ENCODE results near the gene ACOT4.
"Not testable (repeated sequence)": the region's sequence is repeated elsewhere in the genome, so short reads cannot be mapped to it uniquely, and the experiment has no call there.

Gene ACOT4

DNA sequence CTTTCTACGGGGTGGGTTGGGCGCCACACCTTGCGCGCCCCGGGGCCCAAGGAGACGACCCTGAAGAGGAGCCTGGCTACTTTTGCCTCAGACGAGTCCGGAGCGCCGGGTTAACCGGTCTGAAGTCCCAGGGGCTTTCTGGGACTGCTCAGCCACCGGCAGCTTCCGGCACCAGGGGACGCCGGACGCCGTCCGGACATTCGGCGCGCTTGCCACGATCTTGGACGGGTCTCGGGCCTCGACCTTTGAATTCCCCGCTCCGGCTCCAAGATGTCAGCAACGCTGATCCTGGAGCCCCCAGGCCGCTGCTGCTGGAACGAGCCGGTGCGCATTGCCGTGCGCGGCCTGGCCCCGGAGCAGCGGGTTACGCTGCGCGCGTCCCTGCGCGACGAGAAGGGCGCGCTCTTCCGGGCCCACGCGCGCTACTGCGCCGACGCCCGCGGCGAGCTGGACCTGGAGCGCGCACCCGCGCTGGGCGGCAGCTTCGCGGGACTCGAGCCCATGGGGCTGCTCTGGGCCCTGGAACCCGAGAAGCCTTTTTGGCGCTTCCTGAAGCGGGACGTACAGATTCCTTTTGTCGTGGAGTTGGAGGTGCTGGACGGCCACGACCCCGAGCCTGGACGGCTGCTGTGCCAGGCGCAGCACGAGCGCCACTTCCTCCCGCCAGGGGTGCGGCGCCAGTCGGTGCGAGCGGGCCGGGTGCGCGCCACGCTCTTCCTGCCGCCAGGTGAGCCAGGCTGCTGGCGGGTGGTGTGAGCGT is at the start of gene ACOT4:
ACOT4 (plus strand) TSS at position 184 of the 760 bp plus-strand sequence; CDS start at position 271, 87 bp downstream.
- peak; percentile 31 for DNase-seq (ENCODE audit: low read depth)

- DNase-seq (ENCODE audit: low read depth), result not testable (repeated sequence)
These were observed 48.7 kb upstream of the ACOT4 start for GRCh38 chr14:73542961-73543360.

DNA sequence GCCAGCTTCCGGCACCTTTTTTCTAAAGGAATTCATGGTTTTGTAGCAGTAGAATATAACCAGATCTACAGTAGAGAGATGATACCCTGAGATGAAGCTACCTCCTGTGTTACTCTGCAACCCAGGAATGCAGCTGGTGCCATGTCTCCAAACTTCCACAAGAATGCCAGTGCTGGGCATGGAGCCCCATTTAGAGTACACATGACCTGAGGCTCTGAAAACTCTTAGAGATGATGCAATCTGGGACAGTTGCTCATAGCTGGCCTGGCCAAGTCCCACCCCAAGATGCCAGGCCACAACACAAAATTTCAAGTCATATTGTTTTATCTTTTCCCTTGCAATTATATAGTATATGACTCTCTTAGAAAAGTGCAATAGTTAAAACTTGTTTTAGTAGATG is 46.3 kb upstream of the ACOT4 start:
- DNase-seq (ENCODE audit: low read depth), result not testable (repeated sequence)

DNA sequence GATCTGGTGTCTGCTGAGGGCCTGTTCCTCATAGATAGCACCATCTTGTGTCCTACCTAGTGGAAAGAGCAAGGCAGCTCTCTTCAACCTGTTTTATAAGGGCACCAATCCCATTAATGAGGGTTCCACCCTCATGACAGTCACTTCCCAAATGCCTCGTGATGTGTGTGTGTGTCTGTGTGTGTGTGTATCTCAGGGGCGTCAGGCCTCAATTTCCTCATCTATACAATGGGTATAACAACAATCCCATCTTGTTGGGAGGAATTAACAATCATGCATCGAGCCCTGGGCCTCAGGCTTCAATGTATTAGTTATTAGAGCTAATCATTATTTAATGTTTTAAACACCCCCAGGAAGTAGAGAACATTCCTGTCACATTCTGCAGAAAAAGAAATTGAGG is 42.6 kb upstream of the ACOT4 start:
- DNase-seq (ENCODE audit: low read depth), result not testable (repeated sequence)

GRCh38 chr14:73549889-73550524 is 41.7 kb upstream of the ACOT4 start:
- not testable (repeated sequence) for DNase-seq (ENCODE audit: low read depth)

- no peak for DNase-seq (ENCODE audit: low read depth)
These were observed 37.8 kb upstream of the ACOT4 start for GRCh38 chr14:73553845-73554244.

GRCh38 chr14:73557201-73557600 is 34.5 kb upstream of the ACOT4 start:
- DNase-seq (ENCODE audit: low read depth), result not testable (repeated sequence)

DNA sequence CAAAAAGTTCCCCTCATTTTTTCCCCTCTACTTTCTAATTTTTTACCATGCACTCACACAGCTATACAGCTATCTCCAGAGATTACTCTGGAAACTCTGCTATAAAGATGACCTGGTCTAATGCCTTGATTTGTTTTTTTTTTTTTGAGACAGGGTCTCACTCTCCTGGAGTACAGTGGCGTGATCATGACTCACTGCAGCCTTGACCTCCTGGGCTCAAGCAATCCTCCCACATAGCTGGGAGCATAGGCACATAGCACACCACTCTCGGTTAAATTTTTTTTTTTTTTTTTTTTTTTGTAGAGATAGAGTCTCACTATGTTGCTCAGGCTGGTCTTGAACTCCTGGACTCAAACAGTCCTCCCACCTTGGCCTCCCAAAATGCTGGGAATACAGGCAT is 33.4 kb upstream of the ACOT4 start:
- not testable (repeated sequence) for DNase-seq (ENCODE audit: low read depth)

DNA sequence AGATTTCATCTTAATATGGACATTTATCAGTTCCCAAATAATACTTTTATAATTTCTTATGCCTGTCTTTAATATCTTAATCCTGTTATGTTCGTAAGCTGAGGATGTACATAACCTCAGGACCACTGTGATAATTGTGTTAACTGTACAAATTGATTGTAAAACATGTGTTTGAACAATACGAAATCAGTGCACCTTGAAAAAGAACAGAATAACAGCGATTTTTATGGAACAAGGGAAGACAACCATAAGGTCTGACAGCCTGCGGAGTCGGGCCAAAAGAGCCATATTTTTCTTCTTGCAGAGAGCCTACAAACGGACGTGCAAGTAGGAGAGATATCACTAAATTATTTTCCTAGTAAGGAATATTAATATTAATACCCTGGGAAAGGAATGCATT is 29.4 kb upstream of the ACOT4 start:
- not testable (repeated sequence) for DNase-seq (ENCODE audit: low read depth)

DNA sequence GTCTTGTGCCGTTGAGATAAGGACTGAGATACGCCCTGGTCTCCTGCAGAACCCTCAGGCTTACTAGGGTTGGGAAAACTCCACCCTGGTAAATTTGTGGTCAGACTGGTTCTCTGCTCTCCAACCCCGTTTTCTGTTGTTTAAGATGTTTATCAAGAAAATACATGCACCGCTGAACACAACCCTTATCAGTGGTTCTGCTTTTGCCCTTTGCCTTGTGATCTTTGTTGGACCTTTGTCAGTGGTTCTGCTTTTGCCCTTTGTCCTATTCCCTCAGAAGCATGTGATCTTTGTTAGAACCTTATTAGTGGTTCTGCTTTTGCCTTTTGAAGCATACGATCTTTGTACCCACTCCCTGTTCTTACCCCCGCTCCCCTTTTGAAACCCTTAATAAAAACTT is 29.0 kb upstream of the ACOT4 start:
- not testable (repeated sequence) for DNase-seq (ENCODE audit: low read depth)

GRCh38 chr14:73566431-73566830 is 25.2 kb upstream of the ACOT4 start:
- not testable (repeated sequence) for DNase-seq (ENCODE audit: low read depth)

DNA sequence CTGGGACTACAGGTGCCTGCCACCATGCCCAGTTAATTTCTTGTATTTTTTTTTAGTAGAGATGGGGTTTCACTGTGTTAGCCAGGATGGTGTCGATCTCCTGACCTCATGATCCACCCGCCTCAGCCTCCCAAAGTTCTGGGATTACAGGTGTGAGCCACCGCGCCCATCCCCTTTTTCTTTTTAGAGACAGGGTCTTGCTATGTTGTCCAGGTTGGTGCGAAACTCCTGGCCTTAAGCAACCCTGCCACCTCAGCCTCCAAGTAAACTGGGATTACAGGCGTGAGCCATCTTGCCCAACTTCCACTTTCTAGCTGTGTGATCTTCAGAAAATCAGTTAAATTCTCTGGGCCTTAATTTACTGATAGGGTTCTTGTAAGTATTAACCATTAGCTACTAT is 24.7 kb upstream of the ACOT4 start:
- DNase-seq (ENCODE audit: low read depth), result not testable (repeated sequence)

DNA sequence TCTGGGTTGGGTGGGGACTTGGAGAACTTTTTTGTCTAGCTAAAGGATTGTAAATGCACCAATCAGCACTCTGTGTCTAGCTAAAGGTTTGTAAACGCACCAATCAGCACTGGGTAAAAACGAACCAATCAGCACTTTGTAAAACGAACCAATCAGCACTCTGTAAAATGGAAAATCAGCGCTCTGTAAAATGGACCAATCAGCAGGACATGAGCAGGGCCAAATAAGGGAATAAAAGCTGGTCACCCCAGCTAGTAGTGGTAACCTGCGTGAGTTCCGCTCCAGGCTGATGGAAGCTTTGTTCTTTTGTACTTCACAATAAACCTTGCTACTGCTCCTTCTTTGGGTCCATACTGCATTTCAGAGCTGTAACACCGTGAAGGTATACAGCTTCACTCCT is 24.3 kb upstream of the ACOT4 start:
- no peak for DNase-seq (ENCODE audit: low read depth)

DNA sequence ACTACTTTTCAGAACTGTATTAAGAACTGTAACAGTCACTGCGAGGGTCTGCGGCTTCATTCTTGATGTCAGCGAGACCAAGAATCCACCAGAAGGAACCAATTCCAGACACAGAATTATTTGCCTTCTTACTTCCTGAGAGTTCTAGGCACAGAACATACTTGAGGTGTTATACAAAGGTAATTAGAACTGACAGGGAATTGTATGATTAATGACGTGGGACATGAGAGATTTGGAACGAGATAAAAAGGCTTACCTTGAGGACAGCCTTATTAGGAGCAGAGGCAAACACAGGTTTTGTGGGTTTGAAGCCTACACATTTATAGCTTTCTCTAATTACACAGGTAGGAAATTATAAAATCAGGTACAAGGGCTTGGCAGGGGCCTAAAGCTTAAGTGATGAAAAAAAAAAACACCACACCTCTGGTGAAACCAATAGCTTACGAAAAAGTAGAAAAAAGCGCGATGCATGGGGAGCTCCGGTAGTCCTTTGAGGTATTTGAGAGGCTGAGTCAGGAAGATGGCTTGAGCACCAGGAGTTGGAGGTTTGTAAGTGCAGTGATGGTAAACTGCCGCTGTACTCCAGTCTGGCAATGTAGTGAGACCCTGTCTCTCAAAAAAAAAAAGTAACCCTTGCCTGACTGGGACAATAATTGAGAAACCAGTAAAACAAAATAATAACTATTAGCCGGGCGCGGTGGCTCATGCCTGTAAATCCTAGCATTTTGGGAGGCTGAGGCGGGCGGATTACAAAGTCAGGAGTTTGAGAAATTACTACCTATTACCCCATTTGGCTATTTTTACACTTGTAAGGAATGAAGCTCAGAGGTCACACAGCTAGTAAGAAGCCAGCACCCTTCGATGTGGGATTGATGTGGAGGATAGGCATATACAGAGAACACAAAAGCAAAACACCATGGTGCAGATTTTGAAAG is 23.5 kb upstream of the ACOT4 start:
- no peak for DNase-seq (ENCODE audit: low read depth)

- DNase-seq (ENCODE audit: low read depth), result not testable (repeated sequence)
These were observed 22.8 kb upstream of the ACOT4 start for GRCh38 chr14:73568886-73569184.

GRCh38 chr14:73569185-73569958 is 22.3 kb upstream of the ACOT4 start, which contains the start of gene ACOT2:
Gene ACOT2, plus strand, starts transcription at chr14:73569213. Its CDS starts 28 bp downstream, at chr14:73569241.
- peak; percentile 81 for DNase-seq (ENCODE audit: low read depth)

DNA sequence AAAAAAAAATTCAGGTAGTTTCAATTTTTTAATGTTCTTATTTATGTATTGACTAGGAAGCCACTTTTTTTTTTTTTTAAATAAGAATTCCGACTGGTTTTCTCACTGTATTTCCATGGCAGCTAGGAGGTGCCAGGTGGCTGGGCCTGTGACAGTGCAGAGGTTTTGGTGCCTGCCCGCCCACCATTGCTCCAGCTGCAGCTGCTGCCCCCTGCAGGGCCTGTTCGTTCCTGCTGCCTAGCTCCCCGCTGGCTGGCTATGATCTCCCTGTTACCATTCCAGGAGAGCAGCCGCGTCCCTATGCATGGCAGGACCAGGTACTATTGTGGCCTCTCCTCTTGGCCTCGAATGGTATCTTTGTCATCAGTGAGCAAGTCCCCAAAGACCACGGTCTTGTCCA is 20.8 kb upstream of the ACOT4 start:
- peak; percentile 45 for DNase-seq (ENCODE audit: low read depth)

GRCh38 chr14:73573034-73573433 is 18.6 kb upstream of the ACOT4 start:
- not testable (repeated sequence) for DNase-seq (ENCODE audit: low read depth)

- DNase-seq (ENCODE audit: low read depth), result not testable (repeated sequence)
These were observed 17.9 kb upstream of the ACOT4 start for GRCh38 chr14:73573740-73574139.

GRCh38 chr14:73574251-73574650 is 17.4 kb upstream of the ACOT4 start:
- DNase-seq (ENCODE audit: low read depth), result not testable (repeated sequence)

DNA sequence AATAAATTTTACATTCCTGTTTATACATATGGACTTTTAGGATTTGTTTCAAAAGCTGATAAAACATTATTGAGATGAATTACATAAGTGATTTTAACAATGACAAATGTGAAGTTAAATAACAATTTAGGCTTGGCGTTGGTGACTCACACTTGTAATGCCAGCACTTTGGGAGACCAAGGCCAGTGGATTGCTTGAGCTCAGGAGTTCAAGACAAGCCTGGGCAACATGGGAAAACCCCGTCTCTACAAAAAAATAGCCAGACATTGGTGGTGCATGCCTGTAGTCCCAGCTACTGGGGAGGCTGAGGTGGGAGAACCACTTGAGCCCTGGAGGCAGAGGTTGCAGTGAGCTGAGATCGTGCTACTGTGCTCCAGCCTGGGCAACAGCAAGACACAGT is 15.3 kb upstream of the ACOT4 start:
- no peak for DNase-seq (ENCODE audit: low read depth)

DNA sequence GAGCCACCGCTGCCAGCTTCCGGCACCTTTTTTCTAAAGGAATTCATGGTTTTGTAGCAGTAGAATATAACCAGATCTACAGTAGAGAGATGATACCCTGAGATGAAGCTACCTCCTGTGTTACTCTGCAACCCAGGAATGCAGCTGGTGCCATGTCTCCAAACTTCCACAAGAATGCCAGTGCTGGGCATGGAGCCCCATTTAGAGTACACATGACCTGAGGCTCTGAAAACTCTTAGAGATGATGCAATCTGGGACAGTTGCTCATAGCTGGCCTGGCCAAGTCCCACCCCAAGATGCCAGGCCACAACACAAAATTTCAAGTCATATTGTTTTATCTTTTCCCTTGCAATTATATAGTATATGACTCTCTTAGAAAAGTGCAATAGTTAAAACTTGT is 14.5 kb upstream of the ACOT4 start:
- not testable (repeated sequence) for DNase-seq (ENCODE audit: low read depth)
